Activated CD4-positive, alpha-beta memory T cell treated with anti-CD3 and anti-CD28 coated beads, Interleukin-2, amount 10 ng/mL, durations not matched to agents 7 days and 5 days (primary cell): Measurements from ENCODE around the gene VSTM2A. TPM values are rescaled to one million over a fixed set of nuclear protein-coding genes. Genes with fewer than 3 reads are reported as not detected.
"Not testable (repeated sequence)": the region's sequence is repeated elsewhere in the genome, so short reads cannot be mapped to it uniquely, and the experiment has no call there.

Source experiments
- CTCF ChIA-PET: fragments of 350-600 bp; sonication (Branson Sonifier 250); formaldehyde crosslinking; loops from one replicate; lab custom pipeline; 2021; ENCODE audit warnings: antibody characterized with exemption, inconsistent platforms; lab: Charles Lee
- POLR2A ChIA-PET: fragments of 350-600 bp; sonication (Branson Sonifier 250); formaldehyde crosslinking; loops from one replicate; lab custom pipeline; 2021; ENCODE audit warnings: antibody characterized with exemption; lab: Charles Lee
- DNase-seq: peaks from one replicate; pipeline ENCODE4 v3.0.0-alpha.2; 2020
- H3K27ac Mint-ChIP-seq: one replicate; pipeline ENCODE4 v1.8.0; 2021; ENCODE audit warnings: mild to moderate bottlenecking, mixed read lengths
- H3K27me3 Mint-ChIP-seq: one replicate; pipeline ENCODE4 v1.8.0; 2021; ENCODE audit warnings: mixed read lengths
- H3K36me3 Mint-ChIP-seq: one replicate; pipeline ENCODE4 v1.8.0; 2021; ENCODE audit warnings: low read depth, mixed read lengths
- H3K4me1 Mint-ChIP-seq: one replicate; pipeline ENCODE4 v1.8.0; 2021; ENCODE audit warnings: mixed read lengths
- H3K4me3 Mint-ChIP-seq: one replicate; pipeline ENCODE4 v1.8.0; 2021; ENCODE audit warnings: mild to moderate bottlenecking, mixed read lengths
- H3K9me3 Mint-ChIP-seq: one replicate; pipeline ENCODE4 v1.8.0; 2021; ENCODE audit warnings: mixed read lengths
- total RNA-seq, 2 experiments: library from RNA; stranded (reverse); gene quantifications; one replicate each; pipeline ENCODE4 v1.2.3, GENCODE V29; 2021

VSTM2A gene
- not detected for total RNA-seq

- no peak for DNase-seq
- no peaks in the 10 kb centered on the region for H3K4me1 Mint-ChIP-seq
- no peak within 1 kb of the TSS for H3K4me3 Mint-ChIP-seq
- peaks cover 25% of the 10 kb centered on the region for H3K27me3 Mint-ChIP-seq
- H3K27ac Mint-ChIP-seq: no peak within 1 kb of the TSS
- ChIA-PET CTCF (no interaction called here), POLR2A (no interaction called here)
- H3K9me3 Mint-ChIP-seq: no peaks in the 10 kb centered on the region
- H3K36me3 Mint-ChIP-seq: peaks cover 4% of the 10 kb centered on the region
These were observed at the start of gene VSTM2A for GRCh38 chr7:54541669-54542625. Gene VSTM2A (plus strand): TSS chr7:54542375. CDS start chr7:54542731, 356 bp downstream.

GRCh38 chr7:54504531-54504930 lies 37.6 kb upstream of the VSTM2A start:
- POLR2A ChIA-PET, DNase-seq, CTCF ChIA-PET, H3K4me1 Mint-ChIP-seq, H3K36me3 Mint-ChIP-seq, H3K27ac Mint-ChIP-seq, H3K9me3 Mint-ChIP-seq, H3K4me3 Mint-ChIP-seq, H3K27me3 Mint-ChIP-seq: not testable (repeated sequence)

- Mint-ChIP-seq H3K27ac (no peak overlapping the region), H3K4me1 (no peaks in the 10 kb centered on the region), H3K9me3 (peaks cover 15% of the 10 kb centered on the region), H3K4me3 (no peak overlapping the region), H3K27me3 (no peaks in the 10 kb centered on the region), H3K36me3 (no peaks in the 10 kb centered on the region)
- ChIA-PET CTCF (no interaction called here), POLR2A (no interaction called here)
- DNase-seq: no peak
These were observed 12.6 kb upstream of the VSTM2A start for GRCh38 chr7:54529568-54529967.

GRCh38 chr7:54538122-54538521 lies 4.1 kb upstream of the VSTM2A start:
- Mint-ChIP-seq H3K27me3 (peaks cover 13% of the 10 kb centered on the region), H3K4me3 (no peak overlapping the region), H3K9me3 (peaks cover 9% of the 10 kb centered on the region), H3K36me3 (no peaks in the 10 kb centered on the region), H3K4me1 (no peaks in the 10 kb centered on the region), H3K27ac (no peak overlapping the region)
- ChIA-PET POLR2A (no interaction called here), CTCF (no interaction called here)
- no peak for DNase-seq

GRCh38 chr7:54543051-54543488 lies 895 bp downstream of the VSTM2A start:
- CTCF ChIA-PET: no interaction called here
- Mint-ChIP-seq H3K4me3 (no peak overlapping the region), H3K36me3 (peaks cover 4% of the 10 kb centered on the region), H3K9me3 (no peaks in the 10 kb centered on the region), H3K27me3 (peaks cover 26% of the 10 kb centered on the region), H3K4me1 (no peaks in the 10 kb centered on the region), H3K27ac (no peak overlapping the region)
- POLR2A ChIA-PET: no interaction called here
- no peak for DNase-seq

GRCh38 chr7:54544149-54544526 lies 2.0 kb downstream of the VSTM2A start:
- Mint-ChIP-seq H3K27me3 (peaks cover 29% of the 10 kb centered on the region), H3K9me3 (no peaks in the 10 kb centered on the region), H3K4me3 (no peak overlapping the region), H3K36me3 (peaks cover 4% of the 10 kb centered on the region), H3K27ac (no peak overlapping the region), H3K4me1 (no peaks in the 10 kb centered on the region)
- ChIA-PET POLR2A (no interaction called here), CTCF (no interaction called here)
- DNase-seq: no peak

- Mint-ChIP-seq H3K4me1 (no peaks in the 10 kb centered on the region), H3K4me3 (no peak overlapping the region), H3K27me3 (peaks cover 29% of the 10 kb centered on the region), H3K27ac (no peak overlapping the region), H3K36me3 (peaks cover 4% of the 10 kb centered on the region), H3K9me3 (no peaks in the 10 kb centered on the region)
- POLR2A ChIA-PET: no interaction called here
- CTCF ChIA-PET: no interaction called here
- no peak for DNase-seq
These were observed 2.5 kb downstream of the VSTM2A start for GRCh38 chr7:54544527-54545240.

- ChIA-PET POLR2A (no interaction called here), CTCF (no interaction called here)
- Mint-ChIP-seq H3K36me3 (peaks cover 4% of the 10 kb centered on the region), H3K27ac (no peak overlapping the region), H3K27me3 (peaks cover 29% of the 10 kb centered on the region), H3K4me1 (no peaks in the 10 kb centered on the region), H3K4me3 (no peak overlapping the region), H3K9me3 (no peaks in the 10 kb centered on the region)
- no peak for DNase-seq
These were observed 3.0 kb downstream of the VSTM2A start for GRCh38 chr7:54545241-54545563.

GRCh38 chr7:54546081-54546985 lies 4.2 kb downstream of the VSTM2A start:
- H3K9me3 Mint-ChIP-seq: no peaks in the 10 kb centered on the region
- CTCF ChIA-PET: no interaction called here
- DNase-seq: no peak
- peaks cover 28% of the 10 kb centered on the region for H3K27me3 Mint-ChIP-seq
- no peak overlapping the region for H3K4me3 Mint-ChIP-seq
- POLR2A ChIA-PET: no interaction called here
- H3K36me3 Mint-ChIP-seq: peaks cover 4% of the 10 kb centered on the region
- no peaks in the 10 kb centered on the region for H3K4me1 Mint-ChIP-seq
- no peak overlapping the region for H3K27ac Mint-ChIP-seq

- peaks cover 4% of the 10 kb centered on the region for H3K36me3 Mint-ChIP-seq
- H3K4me1 Mint-ChIP-seq: no peaks in the 10 kb centered on the region
- POLR2A ChIA-PET: no interaction called here
- H3K9me3 Mint-ChIP-seq: no peaks in the 10 kb centered on the region
- CTCF ChIA-PET: no interaction called here
- no peak overlapping the region for H3K4me3 Mint-ChIP-seq
- no peak for DNase-seq
- peaks cover 23% of the 10 kb centered on the region for H3K27me3 Mint-ChIP-seq
- H3K27ac Mint-ChIP-seq: no peak overlapping the region
These were observed 4.8 kb downstream of the VSTM2A start for GRCh38 chr7:54546986-54547314.

GRCh38 chr7:54550471-54550870 lies 8.3 kb downstream of the VSTM2A start:
- H3K4me3 Mint-ChIP-seq: no peak overlapping the region
- H3K36me3 Mint-ChIP-seq: no peaks in the 10 kb centered on the region
- H3K27me3 Mint-ChIP-seq: peaks cover 4% of the 10 kb centered on the region
- H3K4me1 Mint-ChIP-seq: no peaks in the 10 kb centered on the region
- H3K27ac Mint-ChIP-seq: no peak overlapping the region
- CTCF ChIA-PET: no interaction called here
- DNase-seq: no peak
- no peaks in the 10 kb centered on the region for H3K9me3 Mint-ChIP-seq
- POLR2A ChIA-PET: no interaction called here

GRCh38 chr7:54556121-54556520 lies 13.9 kb downstream of the VSTM2A start:
- H3K4me1 Mint-ChIP-seq: no peaks in the 10 kb centered on the region
- H3K4me3 Mint-ChIP-seq: no peak overlapping the region
- ChIA-PET POLR2A (no interaction called here), CTCF (no interaction called here)
- no peaks in the 10 kb centered on the region for H3K36me3 Mint-ChIP-seq
- H3K27ac Mint-ChIP-seq: no peak overlapping the region
- DNase-seq: no peak
- H3K27me3 Mint-ChIP-seq: no peaks in the 10 kb centered on the region
- no peaks in the 10 kb centered on the region for H3K9me3 Mint-ChIP-seq

GRCh38 chr7:54559401-54559800 lies 17.2 kb downstream of the VSTM2A start:
- H3K36me3 Mint-ChIP-seq: no peaks in the 10 kb centered on the region
- H3K9me3 Mint-ChIP-seq: no peaks in the 10 kb centered on the region
- H3K27me3 Mint-ChIP-seq: no peaks in the 10 kb centered on the region
- no peak overlapping the region for H3K27ac Mint-ChIP-seq
- no peaks in the 10 kb centered on the region for H3K4me1 Mint-ChIP-seq
- DNase-seq: no peak
- ChIA-PET POLR2A (no interaction called here), CTCF (no interaction called here)
- no peak overlapping the region for H3K4me3 Mint-ChIP-seq
